K562 (cell line): ENCODE data around the gene GHRH.

Source experiments
- ATF1 ChIP-seq, 2 experiments: fragments of 450-650 bp in 1 of 2; IDR thresholded peaks; 2 replicates each; pipeline ENCODE4 v1.6.1; 2016; ENCODE audit warnings: missing compliant biosample characterization in 1 of 2, missing genetic modification characterization in 1 of 2
- CHCHD3 ChIP-seq: fragments of 250-450 bp; sonication (Bioruptor Pico); IDR thresholded peaks from 2 replicates; pipeline ENCODE4 v2.1.2; 2022; ENCODE audit warnings: mild to moderate bottlenecking
- FOS ChIP-seq: IDR thresholded peaks from 3 replicates; pipeline ENCODE4 v1.6.1; 2011; ENCODE audit not compliant: insufficient read length; ENCODE audit errors: extremely low read depth
- KDM1A ChIP-seq, 2 experiments: fragments of 450-650 bp; IDR thresholded peaks; 2 replicates each; pipeline ENCODE4 v1.6.1; 2016; ENCODE audit warnings: mild to moderate bottlenecking in 2 of 2
- KLF16 ChIP-seq: IDR thresholded peaks from 2 replicates; pipeline ENCODE4 v1.6.1; 2016; ENCODE audit warnings: antibody characterized with exemption
- MAZ ChIP-seq, 2 experiments: fragments of 450-650 bp in 1 of 2; sonication (generic) in 1 of 2; formaldehyde crosslinking; IDR thresholded peaks in 1 of 2; conservative IDR thresholded peaks in 1 of 2; 2 replicates each; pipeline versions ENCODE4 v1.4.0 to v1.5.0; 2020; ENCODE audit warnings: mild to moderate bottlenecking in 1 of 2, missing genetic modification reagents in 1 of 2
- MXI1 ChIP-seq: IDR thresholded peaks from 2 replicates; pipeline ENCODE4 v1.6.1; 2011; ENCODE audit warnings: low read depth, mild to moderate bottlenecking, improper control_type of control experiment, low read length
- POLR2A ChIP-seq: fragments of 450-650 bp; conservative IDR thresholded peaks from 2 replicates; pipeline ENCODE4 v1.6.1; 2016
- TAF15 ChIP-seq: fragments of 200-400 bp; formaldehyde crosslinking; IDR thresholded peaks from 2 replicates; pipeline ENCODE4 v1.6.1; 2017; ENCODE audit warnings: mild to moderate bottlenecking, low read depth, low read length, moderate library complexity
- TF ChIP-seq, protein P1 (sequence below), 3 experiments: IDR thresholded peaks in 2 of 3; conservative IDR thresholded peaks in 1 of 3; 2 replicates each; pipeline ENCODE4 v1.5.1; 2011 to 2012; ENCODE audit warnings: low read length in 3 of 3, mild to moderate bottlenecking in 3 of 3, control low read depth in 2 of 3, improper control_type of control experiment in 1 of 3, inconsistent platforms in 1 of 3, low read depth in 1 of 3, mixed read lengths in 1 of 3, moderate library complexity in 1 of 3; ENCODE audit not compliant: insufficient read depth in 2 of 3
- TF ChIP-seq, protein P2 (sequence below): fragments of 200-800 bp; sonication (Bioruptor generic); IDR thresholded peaks from 2 replicates; pipeline ENCODE4 v1.6.1; 2016; ENCODE audit warnings: missing genetic modification characterization, missing compliant biosample characterization
- TF ChIP-seq, protein P3 (sequence below): fragments of 250-450 bp; sonication (Bioruptor Pico); IDR thresholded peaks from 2 replicates; pipeline ENCODE4 v1.5.0; 2020; ENCODE audit warnings: mild to moderate bottlenecking

DNA sequence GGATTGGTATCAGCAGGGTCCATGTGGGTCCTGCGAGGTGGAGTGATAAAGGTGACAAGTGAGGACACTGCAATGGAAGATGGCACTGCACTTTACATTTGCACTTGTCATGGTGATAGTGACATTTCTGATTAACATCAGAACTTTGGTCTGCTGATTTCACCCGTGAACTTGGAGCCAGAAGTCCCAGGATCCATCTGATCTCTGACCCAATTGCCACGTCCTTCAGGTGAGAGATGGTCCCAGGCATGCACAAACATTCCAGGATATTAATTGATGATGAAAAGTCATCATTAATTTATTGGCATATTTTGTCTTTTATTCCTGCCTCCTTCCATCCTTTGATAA is 9.8 kb upstream of the GHRH start:
- TF ChIP-seq POLR2A (no peak), MAZ (CRISPR knock-in tag; conservative IDR thresholded peaks at IDR 0.05 in 1 of 2, IDR thresholded peaks at IDR 0.05 in 1 of 2) (no peak), ATF1 (CRISPR knock-in tag; IDR thresholded peaks at IDR 0.05) (no peak), ATF1 (tag; IDR thresholded peaks at IDR 0.05) (no peak), TAF15 (no peak), KLF16 (no peak), FOS (no peak), CHCHD3 (no peak), MXI1 (no peak), KDM1A (IDR thresholded peaks at IDR 0.05) (no peak)
- TF ChIP-seq, protein P1, sequence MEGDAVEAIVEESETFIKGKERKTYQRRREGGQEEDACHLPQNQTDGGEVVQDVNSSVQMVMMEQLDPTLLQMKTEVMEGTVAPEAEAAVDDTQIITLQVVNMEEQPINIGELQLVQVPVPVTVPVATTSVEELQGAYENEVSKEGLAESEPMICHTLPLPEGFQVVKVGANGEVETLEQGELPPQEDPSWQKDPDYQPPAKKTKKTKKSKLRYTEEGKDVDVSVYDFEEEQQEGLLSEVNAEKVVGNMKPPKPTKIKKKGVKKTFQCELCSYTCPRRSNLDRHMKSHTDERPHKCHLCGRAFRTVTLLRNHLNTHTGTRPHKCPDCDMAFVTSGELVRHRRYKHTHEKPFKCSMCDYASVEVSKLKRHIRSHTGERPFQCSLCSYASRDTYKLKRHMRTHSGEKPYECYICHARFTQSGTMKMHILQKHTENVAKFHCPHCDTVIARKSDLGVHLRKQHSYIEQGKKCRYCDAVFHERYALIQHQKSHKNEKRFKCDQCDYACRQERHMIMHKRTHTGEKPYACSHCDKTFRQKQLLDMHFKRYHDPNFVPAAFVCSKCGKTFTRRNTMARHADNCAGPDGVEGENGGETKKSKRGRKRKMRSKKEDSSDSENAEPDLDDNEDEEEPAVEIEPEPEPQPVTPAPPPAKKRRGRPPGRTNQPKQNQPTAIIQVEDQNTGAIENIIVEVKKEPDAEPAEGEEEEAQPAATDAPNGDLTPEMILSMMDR (IDR thresholded peaks at IDR 0.05 in 2 of 3, conservative IDR thresholded peaks at IDR 0.05 in 1 of 3; ENCODE audit: insufficient read depth in 2 of 3, low read depth in 1 of 3, low read length in 3 of 3): no peak
- TF ChIP-seq, protein P2, sequence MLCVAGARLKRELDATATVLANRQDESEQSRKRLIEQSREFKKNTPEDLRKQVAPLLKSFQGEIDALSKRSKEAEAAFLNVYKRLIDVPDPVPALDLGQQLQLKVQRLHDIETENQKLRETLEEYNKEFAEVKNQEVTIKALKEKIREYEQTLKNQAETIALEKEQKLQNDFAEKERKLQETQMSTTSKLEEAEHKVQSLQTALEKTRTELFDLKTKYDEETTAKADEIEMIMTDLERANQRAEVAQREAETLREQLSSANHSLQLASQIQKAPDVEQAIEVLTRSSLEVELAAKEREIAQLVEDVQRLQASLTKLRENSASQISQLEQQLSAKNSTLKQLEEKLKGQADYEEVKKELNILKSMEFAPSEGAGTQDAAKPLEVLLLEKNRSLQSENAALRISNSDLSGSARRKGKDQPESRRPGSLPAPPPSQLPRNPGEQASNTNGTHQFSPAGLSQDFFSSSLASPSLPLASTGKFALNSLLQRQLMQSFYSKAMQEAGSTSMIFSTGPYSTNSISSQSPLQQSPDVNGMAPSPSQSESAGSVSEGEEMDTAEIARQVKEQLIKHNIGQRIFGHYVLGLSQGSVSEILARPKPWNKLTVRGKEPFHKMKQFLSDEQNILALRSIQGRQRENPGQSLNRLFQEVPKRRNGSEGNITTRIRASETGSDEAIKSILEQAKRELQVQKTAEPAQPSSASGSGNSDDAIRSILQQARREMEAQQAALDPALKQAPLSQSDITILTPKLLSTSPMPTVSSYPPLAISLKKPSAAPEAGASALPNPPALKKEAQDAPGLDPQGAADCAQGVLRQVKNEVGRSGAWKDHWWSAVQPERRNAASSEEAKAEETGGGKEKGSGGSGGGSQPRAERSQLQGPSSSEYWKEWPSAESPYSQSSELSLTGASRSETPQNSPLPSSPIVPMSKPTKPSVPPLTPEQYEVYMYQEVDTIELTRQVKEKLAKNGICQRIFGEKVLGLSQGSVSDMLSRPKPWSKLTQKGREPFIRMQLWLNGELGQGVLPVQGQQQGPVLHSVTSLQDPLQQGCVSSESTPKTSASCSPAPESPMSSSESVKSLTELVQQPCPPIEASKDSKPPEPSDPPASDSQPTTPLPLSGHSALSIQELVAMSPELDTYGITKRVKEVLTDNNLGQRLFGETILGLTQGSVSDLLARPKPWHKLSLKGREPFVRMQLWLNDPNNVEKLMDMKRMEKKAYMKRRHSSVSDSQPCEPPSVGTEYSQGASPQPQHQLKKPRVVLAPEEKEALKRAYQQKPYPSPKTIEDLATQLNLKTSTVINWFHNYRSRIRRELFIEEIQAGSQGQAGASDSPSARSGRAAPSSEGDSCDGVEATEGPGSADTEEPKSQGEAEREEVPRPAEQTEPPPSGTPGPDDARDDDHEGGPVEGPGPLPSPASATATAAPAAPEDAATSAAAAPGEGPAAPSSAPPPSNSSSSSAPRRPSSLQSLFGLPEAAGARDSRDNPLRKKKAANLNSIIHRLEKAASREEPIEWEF: no peak
- TF ChIP-seq, protein P3, sequence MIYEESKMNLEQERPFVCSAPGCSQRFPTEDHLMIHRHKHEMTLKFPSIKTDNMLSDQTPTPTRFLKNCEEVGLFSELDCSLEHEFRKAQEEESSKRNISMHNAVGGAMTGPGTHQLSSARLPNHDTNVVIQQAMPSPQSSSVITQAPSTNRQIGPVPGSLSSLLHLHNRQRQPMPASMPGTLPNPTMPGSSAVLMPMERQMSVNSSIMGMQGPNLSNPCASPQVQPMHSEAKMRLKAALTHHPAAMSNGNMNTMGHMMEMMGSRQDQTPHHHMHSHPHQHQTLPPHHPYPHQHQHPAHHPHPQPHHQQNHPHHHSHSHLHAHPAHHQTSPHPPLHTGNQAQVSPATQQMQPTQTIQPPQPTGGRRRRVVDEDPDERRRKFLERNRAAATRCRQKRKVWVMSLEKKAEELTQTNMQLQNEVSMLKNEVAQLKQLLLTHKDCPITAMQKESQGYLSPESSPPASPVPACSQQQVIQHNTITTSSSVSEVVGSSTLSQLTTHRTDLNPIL (CRISPR knock-in tag): no peak
